Skeletal muscle cell (primary cell): ENCODE measurements around the gene GALNT11.

Experiments
- DNase-seq: peaks from one replicate; pipeline ENCODE4 v3.0.0-alpha.2; 2010; ENCODE audit warnings: low read depth
- H3K4me3 ChIP-seq: 2 replicates; pipeline ENCODE4 v1.5.1; 2011; ENCODE audit warnings: low read depth, mild to moderate bottlenecking, control low read depth, low read length, moderate library complexity

GALNT11 gene

DNA sequence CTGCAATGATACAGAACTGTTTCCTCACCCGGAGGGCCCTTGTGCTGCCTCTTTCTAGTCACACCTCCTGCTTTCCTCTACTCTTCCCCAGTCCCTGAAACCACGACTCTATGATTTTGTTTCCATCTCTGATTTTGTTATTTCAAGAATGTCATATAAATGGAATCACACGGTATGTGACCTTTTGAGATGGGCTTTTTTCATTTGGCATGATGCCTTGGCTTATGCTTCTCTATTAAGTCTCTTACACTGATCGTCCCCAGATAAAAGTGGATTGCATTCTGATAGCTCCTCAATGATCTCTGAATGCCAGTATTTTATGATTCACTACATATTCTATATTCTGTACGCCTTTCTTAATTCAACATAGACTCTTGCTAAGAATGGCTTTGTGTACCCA lies 78.2 kb downstream of the GALNT11 start:
- no peak for DNase-seq
- H3K4me3 ChIP-seq, result no peak overlapping the region

DNA sequence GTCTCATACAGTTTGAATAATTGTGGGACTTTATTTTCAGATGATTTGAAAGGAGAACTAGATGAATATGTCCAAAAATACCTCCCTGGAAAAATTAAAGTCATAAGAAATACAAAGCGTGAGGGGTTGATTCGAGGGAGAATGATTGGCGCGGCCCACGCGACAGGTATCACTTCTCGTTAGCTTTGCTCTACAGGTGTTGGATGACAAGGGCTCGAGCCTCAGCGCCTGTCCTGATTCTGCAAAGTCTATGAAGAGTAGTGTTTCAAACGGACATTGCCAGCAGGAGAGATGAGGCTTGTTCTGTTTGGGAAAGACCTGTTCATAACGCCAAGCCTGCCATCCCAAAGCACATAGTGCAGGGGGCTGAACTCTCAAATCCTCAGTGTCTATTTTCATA lies 79.7 kb downstream of the GALNT11 start:
- no peak overlapping the region for H3K4me3 ChIP-seq
- DNase-seq, result no peak

DNA sequence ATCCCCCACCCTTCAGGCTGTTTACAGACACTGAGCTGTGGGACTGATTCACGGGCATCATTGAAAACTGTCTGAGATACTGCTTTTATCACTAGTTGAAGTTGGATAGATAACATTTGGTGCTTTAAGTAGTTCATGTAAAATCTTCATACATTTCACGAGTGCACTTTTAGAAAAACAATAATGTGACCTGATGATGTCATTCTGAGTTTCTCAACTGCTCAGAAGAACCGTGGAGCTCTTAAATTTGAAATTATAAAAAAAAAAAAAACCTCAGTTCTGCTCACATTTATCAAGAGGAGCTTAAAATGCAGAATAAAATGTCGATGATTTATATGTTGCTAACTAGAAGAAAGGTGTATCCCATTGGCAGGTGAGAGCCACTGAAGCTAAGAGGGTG lies 81.5 kb downstream of the GALNT11 start:
- DNase-seq, result no peak
- H3K4me3 ChIP-seq, result no peak overlapping the region

DNA sequence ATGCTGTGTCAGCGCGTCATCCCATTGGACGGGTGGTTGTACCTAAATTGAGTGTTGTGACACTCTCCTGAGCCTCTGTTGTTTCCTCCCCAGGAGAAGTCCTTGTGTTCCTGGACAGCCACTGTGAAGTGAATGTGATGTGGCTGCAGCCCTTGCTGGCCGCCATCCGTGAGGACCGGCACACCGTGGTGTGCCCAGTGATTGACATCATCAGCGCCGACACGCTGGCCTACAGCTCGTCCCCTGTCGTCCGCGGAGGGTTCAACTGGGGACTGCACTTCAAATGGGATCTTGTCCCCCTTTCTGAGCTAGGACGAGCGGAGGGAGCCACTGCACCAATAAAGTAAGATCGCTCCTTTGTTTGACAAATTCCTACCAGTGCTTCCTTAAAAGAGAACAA lies 82.5 kb downstream of the GALNT11 start:
- no peak overlapping the region for H3K4me3 ChIP-seq
- no peak for DNase-seq

DNA sequence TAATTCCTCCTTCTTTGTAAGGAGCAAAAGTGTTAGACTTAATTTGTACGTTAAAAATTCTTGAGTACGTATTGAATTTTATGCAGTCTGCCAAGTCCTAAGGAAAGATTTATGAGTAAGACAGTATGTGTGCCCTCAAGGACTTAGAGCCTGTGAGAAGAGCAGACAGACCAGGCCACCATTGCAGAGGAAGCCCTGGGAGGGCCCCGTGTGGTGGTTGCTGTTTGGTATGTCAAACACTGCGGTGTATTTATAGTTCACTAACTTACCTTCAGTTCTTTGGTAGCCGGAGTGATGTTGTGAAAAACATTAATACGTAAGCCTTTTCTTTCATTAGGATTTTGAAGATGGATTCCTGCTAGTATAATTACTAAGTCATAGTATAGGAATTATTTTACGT lies 82.9 kb downstream of the GALNT11 start:
- H3K4me3 ChIP-seq, result no peak overlapping the region
- DNase-seq, result no peak

DNA sequence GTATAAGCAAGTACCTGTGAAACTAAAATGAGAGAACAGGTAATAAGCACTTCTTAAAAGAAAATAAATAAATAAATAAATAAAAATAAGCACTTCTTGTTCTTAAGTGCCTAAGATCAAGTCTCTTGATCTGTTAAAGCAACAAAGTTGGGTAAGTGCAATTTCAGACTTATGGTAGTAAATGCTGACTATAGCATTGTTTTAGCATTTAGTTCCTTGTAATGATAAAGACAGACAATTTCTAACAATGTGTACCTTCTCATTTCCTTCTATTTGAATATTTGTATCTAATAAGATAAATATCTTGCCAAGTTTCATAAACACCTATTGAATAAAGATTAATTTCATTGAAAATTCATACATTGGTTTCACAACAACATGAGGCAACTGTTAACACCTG lies 87.4 kb downstream of the GALNT11 start:
- DNase-seq, result no peak
- H3K4me3 ChIP-seq, result no peak overlapping the region

DNA sequence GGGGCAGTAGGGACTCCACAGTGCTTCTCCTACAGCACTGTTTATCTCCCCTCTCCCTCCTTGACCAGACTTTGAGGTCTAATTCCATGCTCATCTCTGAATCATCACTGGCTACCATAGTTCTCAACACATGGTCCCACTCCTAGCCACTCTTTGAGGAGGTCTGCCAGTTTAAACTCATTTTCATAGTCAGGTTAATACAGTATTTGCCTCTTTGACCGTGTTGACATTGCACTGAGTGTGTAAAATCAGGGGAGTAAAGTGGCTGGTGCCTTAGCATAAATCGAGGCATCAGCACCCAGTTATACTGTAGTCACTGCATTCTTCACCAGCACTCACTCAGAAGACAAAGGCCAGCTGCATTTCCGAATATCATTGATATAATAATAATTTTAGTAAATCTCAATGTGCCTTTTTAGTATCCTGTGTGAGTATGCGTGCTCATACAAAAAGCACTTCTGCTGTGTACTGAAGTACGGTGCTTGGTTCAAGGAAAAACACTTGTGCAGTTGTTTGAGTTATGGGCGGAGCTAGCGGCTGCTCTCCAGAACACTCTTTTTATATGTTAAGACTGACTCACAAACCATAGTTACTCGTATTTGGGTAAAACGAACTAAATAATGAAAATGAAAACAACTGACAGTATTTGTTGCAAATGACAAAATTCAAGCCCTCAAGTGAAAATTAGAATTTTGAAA lies 89.7 kb downstream of the GALNT11 start:
- H3K4me3 ChIP-seq, result no peak overlapping the region
- no peak for DNase-seq

DNA sequence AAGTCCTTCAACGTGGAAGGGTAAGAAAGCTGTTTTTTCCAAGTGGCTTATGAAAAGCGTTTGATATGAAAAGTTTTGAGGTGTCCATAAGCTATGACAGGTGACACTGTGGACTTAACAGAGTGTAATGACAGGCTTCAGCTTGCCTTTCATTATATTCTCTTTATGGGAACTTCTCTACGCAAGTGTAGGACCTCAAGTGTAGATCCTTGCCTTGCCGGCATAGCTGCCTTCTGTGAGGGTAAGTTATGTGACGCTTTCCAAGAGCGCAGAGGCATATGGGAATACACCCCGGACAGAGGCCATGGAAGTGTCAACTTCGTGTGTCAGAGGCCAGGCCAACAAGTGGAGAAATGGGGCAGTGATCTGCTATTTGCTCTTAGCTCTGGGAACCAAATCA lies 91.9 kb downstream of the GALNT11 start:
- H3K4me3 ChIP-seq, result no peak overlapping the region

DNA sequence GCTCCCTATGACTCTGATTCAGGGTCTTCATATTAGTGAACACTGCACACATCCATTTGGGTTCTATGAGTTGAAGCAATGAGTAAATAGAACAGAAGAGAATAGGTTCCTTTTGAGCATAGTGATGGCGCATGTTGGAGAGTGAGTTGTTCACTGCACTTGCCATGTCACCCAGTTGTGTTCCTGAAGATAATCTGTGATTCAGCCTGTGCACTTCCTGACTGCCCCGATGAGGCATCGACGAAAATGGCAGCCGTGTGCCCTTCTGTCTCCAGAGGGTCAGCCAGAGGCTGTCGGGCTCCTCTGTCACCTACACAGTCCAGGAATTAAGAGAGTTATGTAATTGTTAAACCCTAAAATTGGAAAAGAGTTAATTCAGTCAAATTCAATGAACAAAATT lies 94.7 kb downstream of the GALNT11 start:
- no peak for DNase-seq
- H3K4me3 ChIP-seq, result no peak overlapping the region

More for the DNA sequence above, 91.9 kb downstream of the GALNT11 start:
- DNase-seq, result no peak

DNA sequence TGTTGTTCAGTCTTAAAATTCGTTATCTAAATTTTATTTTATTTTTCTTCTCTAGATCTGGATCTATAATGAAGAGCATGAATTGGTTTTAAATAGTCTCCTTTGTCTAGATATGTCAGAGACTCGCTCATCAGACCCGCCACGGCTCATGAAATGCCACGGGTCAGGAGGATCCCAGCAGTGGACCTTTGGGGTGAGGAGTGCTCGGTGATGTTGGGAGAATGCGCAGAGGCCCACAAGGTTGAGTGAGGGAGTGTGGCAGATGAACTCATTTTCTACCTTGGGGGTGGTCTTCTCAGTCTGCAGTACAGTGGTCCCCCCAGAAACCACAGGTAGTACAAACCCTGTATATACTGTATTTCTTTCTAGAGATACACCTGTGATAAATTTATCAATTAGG lies 95.3 kb downstream of the GALNT11 start:
- H3K4me3 ChIP-seq, result no peak overlapping the region
- DNase-seq, result no peak

DNA sequence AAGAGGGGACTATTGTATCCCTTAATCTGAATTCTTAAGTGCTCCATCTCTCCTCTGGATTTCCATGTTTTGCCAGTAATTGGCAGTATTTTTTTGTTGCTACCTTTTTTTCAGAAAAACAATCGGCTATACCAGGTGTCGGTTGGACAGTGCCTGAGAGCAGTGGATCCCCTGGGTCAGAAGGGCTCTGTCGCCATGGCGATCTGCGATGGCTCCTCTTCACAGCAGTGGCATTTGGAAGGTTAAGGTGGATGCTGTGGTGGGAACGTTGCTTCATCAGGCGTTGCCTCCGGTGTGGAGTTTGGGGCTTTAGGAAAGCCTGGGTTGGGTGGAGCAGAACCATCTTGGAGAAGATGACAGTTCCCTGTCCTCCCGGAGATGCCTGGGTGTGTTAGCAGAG lies 96.0 kb downstream of the GALNT11 start:
- H3K4me3 ChIP-seq, result no peak overlapping the region
- DNase-seq, result no peak

DNA sequence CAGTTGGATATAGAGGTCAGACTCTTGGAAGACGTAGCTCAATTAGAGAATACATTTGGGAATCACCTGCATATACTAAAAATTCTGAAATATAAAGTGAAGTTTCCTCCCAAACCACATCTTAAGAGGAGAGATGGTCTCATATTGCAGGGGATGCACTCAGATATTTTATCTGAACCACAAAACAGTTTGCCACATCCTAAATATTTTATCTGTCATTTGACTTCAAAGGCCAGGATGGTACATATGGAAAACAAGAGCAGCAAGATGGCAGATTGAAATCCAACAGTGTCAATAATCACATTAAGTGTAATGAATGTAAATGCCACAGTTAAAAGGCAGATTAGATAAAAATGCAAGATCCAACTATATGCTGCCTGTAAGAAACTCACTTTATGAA lies 97.1 kb downstream of the GALNT11 start:
- DNase-seq, result no peak

DNA sequence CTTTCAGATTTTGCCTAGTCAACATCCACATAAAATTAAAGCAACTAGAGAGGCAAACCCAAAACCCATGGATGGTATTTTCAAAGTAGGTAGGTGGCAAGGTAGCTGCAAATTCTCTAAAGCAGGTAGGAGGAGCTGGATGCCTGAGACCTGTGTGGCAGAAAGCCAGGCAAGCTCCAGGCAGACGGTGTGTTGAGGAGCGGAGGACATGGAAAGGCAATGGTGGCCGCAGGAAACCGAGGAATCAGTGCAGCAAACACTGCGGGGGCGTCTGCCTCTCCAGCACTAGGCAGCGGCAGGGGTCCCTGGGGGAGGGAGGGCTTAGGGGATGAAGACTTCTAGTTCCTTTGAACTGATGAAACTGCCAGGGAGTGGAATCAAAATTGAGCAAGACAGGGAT lies 101.3 kb downstream of the GALNT11 start:
- DNase-seq, result no peak
- no peak overlapping the region for H3K4me3 ChIP-seq

More for the DNA sequence above, 97.1 kb downstream of the GALNT11 start:
- no peak overlapping the region for H3K4me3 ChIP-seq

DNA sequence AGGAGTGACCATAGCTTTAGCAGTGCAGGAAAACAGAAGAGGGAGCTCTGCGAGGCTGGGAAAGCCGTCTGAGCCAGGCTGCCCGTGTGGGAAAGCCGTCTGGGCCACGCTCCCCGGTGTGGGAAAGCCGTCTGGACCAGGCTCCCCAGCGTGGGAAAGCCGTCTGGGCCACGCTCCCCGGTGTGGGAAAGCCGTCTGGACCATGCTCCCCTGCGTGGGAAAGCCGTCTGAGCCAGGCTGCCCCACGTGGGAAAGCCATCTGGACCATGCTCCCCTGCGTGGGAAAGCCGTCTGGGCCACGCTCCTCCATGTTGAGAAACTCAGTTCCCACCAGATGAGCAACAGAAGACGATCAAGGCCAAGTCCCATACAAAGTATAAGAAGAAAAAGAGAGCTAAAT lies 101.8 kb downstream of the GALNT11 start:
- no peak overlapping the region for H3K4me3 ChIP-seq
- DNase-seq, result no peak

DNA sequence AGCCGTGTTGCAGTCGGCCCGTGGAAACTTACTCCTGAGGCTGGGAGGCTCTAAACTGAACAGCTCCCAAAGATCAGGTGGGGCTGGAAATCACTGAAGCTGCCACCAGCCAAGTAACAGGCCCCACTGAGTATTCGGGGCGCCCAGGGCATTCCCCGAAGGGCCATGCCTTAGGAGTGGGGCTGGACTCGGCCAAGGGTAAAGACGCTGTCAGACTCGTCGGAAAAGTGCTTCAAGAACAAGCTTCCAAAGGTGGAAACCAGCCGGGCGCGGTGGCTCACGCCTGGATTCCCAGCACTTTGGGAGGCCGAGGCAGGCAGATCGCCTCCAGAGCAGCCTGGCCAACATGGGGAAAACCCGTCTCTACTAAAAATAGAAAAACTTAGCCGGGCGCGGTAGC lies 102.8 kb downstream of the GALNT11 start:
- DNase-seq, result no peak
- H3K4me3 ChIP-seq, result no peak overlapping the region

DNA sequence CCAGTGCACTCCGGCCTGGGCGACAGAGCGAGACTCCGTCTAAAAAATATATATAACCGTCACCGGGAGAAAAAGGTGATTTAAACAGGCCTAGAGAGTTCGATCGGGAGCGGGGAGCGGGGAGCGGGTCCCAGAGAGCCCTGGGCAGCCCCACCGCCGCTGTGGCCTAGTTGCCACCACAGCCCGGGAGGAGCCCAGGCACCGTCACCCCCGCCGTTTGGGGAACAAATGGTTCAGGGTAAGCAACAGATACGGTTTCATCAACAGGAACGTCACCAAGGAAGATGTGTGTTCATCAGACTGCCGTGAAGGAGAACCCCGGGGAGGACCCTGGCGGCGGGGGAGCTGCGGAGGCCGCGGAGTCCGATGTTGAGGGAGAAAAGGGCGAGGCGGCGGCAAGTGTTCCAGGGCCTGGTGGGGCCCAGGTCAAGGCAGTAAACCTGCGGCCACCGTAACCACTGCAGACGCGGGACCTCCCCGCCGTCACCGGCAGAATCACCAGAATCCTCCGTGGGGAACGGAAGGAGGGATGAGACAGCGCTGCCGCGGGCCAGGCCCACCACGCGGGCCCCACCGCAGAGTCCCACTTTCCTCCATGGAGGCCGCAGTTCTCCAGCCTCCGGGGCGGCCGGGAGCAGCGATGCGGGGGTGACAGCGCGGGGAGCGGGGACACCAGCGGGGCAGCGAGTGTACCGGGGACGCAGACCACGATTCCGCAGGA lies 103.4 kb downstream of the GALNT11 start:
- no peak overlapping the region for H3K4me3 ChIP-seq
- no peak for DNase-seq

DNA sequence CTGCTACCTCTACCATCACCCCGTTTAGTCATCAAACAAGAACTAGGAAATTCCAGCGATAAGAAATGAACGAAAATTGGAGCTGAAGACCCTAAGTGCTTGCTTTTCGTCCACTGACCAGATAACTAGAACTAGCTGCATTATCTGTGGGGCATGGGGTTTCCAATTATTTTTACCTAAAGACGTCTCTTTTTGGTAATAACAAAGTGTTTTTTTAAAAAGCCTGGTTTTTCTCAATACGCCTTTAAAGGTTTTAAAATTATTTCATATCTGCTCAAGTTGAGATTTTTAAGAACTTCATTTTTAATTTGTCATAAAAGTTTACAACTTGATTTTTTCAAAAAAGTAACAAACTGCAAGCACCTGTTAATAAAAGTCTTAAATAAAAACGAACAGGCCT lies 104.2 kb downstream of the GALNT11 start:
- H3K4me3 ChIP-seq, result no peak overlapping the region
- no peak for DNase-seq

DNA sequence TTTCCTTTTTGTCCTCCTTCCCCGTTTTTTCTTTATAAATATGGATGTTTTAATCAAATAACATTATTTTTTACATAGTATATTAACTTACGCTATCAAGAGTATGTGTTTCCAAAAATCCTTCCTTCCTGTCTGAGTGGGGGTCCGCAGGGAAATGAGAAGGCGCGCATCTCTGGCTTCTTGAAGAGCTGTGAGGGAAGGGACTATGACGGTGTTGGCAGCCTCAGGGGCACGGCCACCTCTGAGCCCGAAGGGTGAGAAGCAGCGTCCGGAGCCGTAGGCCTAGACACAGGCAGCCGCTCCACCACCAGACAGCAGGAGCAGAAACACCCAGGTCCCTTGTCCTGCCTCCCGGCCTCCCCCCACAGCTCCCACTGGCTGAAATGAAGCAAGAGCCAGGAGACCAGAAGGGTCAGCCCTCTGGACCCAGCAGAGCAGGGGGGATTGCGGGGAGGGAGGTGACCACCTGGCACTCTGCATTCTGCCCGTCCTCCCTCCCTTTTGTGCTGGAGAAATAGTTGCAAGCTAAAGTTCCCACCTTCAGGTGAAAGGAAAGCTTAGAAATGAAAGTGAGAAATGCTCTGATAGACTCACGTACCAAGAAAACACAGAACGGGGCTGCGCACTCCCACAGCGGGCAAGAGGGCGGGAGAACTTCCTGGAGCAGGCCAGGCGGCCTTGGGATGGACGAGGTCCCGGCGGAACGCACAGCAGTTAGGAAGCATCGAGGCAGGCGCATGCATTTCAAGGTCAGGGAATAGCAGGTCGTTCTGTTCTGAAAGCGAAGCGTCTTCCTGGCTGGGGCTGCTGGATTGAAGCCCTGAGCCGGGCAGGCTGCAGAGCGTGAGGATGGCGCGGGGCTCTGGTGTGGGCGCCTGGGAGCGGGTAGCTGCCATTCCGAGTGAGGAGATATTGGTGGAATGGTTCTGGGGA lies 105.5 kb downstream of the GALNT11 start:
- no peak for DNase-seq
- no peak overlapping the region for H3K4me3 ChIP-seq

DNA sequence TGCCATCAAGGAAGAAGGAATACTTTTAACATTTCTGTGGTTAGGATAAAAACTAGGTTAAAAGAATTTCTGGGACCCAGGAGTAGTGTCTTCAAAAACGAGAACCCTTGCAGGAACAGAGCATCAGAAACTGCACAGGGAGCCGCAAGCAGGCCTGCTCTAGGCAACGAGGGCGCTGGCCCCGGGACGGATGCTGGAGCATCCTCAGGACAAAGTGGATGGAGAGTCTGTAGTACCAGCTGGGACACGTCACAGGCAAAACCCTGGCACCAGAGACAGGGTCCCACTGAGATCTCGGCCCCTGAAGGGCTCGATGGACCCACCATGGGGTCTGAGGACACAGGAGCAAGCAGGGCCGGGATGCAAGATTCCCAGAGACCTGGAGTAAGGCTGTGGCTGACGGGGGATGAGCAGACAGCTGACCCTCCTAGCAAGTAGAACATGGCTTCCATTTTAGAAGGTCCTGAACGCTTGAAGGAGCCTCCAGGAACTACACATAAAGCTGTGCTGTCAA lies 106.6 kb downstream of the GALNT11 start:
- DNase-seq, result no peak
- H3K4me3 ChIP-seq, result no peak overlapping the region

DNA sequence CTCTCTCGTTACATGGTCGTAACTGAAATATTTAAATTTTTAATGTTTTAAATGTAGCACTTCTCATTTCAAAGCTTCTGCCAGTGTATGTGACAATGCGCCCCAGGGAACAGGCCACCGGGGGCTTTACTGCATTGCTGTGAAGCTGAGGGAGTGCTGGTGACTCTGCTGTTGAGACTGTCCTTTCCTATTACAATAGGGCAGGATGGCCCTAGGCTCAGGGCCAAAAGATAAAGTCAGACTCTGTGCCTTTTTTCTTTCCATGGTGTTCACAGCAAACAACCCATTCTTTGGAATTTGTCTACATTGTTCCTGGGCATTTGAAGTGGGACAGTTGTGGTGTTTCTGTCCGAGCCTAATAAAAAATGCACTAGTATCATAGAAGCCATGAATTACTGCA lies 107.3 kb downstream of the GALNT11 start:
- DNase-seq, result no peak
- no peak overlapping the region for H3K4me3 ChIP-seq
